ENCODE data around the gene IFT25. TPM values are rescaled to one million over a fixed set of nuclear protein-coding genes. Genes with fewer than 3 reads are reported as not detected.
"Not testable (repeated sequence)": the region's sequence is repeated elsewhere in the genome, so short reads cannot be mapped to it uniquely, and the experiment has no call there.

IFT25 gene
- total RNA-seq (52.3 TPM), polyA plus RNA-seq (39.9 TPM)
- long read RNA-seq, donor 1, transcript HSPB11-201 (6 exons, 915 nt) = major isoform, 8 of 8 reads
- long read RNA-seq, donor 1, partial matches to known transcripts = 0 of 8 reads
- long read RNA-seq, donor 1, other reads (novel, unspliced or antisense) = 0 of 8 reads
- long read RNA-seq, donor 2, transcript HSPB11-201 (6 exons, 915 nt) = major isoform, 48 of 73 reads
- long read RNA-seq, donor 2, partial matches to known transcripts = 13 of 73 reads
- long read RNA-seq, donor 2, other reads (novel, unspliced or antisense) = 11 of 73 reads
- long read RNA-seq, donor 3, transcript HSPB11-201 (6 exons, 915 nt) = major isoform, 56 of 96 reads
- long read RNA-seq, donor 3, partial matches to known transcripts = 26 of 96 reads
- long read RNA-seq, donor 3, other reads (novel, unspliced or antisense) = 11 of 96 reads
- long read RNA-seq, donor 4, transcript HSPB11-201 (6 exons, 915 nt) = major isoform, 15 of 22 reads
- long read RNA-seq, donor 4, partial matches to known transcripts = 5 of 22 reads
- long read RNA-seq, donor 4, other reads (novel, unspliced or antisense) = 0 of 22 reads
- long read RNA-seq, donor 5, transcript HSPB11-201 (6 exons, 915 nt) = major isoform, 62 of 121 reads
- long read RNA-seq, donor 5, partial matches to known transcripts = 38 of 121 reads
- long read RNA-seq, donor 5, other reads (novel, unspliced or antisense) = 15 of 121 reads
- long read RNA-seq, donor 6, transcript HSPB11-201 (6 exons, 915 nt) = major isoform, 21 of 37 reads
- long read RNA-seq, donor 6, partial matches to known transcripts = 8 of 37 reads
- long read RNA-seq, donor 6, other reads (novel, unspliced or antisense) = 5 of 37 reads
- long read RNA-seq, donor 7, transcript HSPB11-201 (6 exons, 915 nt) = major isoform, 36 of 50 reads
- long read RNA-seq, donor 7, partial matches to known transcripts = 12 of 50 reads
- long read RNA-seq, donor 7, other reads (novel, unspliced or antisense) = 0 of 50 reads
- long read RNA-seq, donor 8, transcript HSPB11-201 (6 exons, 915 nt) = major isoform, 11 of 12 reads
- long read RNA-seq, donor 8, partial matches to known transcripts = 0 of 12 reads
- long read RNA-seq, donor 8, other reads (novel, unspliced or antisense) = 0 of 12 reads
- long read RNA-seq, donor 9, transcript HSPB11-201 (6 exons, 915 nt) = major isoform, 25 of 32 reads
- long read RNA-seq, donor 9, partial matches to known transcripts = 0 of 32 reads
- long read RNA-seq, donor 9, other reads (novel, unspliced or antisense) = 6 of 32 reads
- long read RNA-seq, donor 10, transcript HSPB11-201 (6 exons, 915 nt) = major isoform, 27 of 57 reads
- long read RNA-seq, donor 10, partial matches to known transcripts = 23 of 57 reads
- long read RNA-seq, donor 10, other reads (novel, unspliced or antisense) = 5 of 57 reads

- Histone ChIP-seq H3K27ac (ENCODE audit: low read depth in 1 of 2, low read length in 1 of 2) (peak within 1 kb of the TSS; percentile 88 to 92), H3K27me3 (ENCODE audit: control insufficient read depth in 2 of 2, insufficient read depth in 1 of 2, low read length in 1 of 2) (no peaks in the 10 kb centered on the region), H3K4me3 (ENCODE audit: low read length in 2 of 2) (peak within 1 kb of the TSS; percentile 92 to 96), H3K9me3 (ENCODE audit: control insufficient read depth in 2 of 2, insufficient read depth in 1 of 2, low read length in 1 of 2) (peaks cover 0 to 2% of the 10 kb centered on the region in 2 donors), H3K36me3 (ENCODE audit: control insufficient read depth in 2 of 2, insufficient read depth in 2 of 2, low read length in 1 of 2) (peaks cover 0 to 4% of the 10 kb centered on the region in 2 donors), H3K4me1 (ENCODE audit: control insufficient read depth in 2 of 2, insufficient read depth in 2 of 2, low read length in 2 of 2) (peaks cover 27 to 36% of the 10 kb centered on the region in 2 donors)
- peak; percentile 81 to 97 (median 93) for DNase-seq (ENCODE audit: low read depth in 6 of 9, low spot score in 9 of 9)
- WGBS = under 1% methylated on average over 90 of the region's 90 CpGs
Measured at GRCh38 chr1:53945433-53946251, at the start of gene IFT25. Gene IFT25 (minus strand): TSS chr1:53945699. CDS start chr1:53940082, 5,617 bp downstream.

DNA sequence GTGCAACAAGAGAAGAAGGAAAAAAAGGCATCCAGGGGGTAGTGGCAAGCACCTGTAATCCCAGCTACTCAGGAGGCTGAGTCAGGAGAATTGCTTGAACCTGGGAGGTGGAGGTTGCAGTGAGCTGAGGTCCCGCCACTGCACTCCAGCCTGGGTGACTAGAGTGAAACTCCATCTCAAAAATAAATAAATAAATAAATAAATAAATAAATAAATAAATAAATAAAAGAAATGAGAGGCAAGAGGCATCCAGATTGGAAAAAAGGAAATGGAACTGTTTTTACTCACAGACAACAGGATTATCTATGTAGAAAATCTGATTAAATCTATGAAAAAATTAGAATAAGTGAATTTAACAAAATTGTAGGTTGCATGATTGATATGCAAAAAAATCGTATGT lies 49.0 kb upstream of the IFT25 start:
- 97% methylated on average over 2 of the region's 2 CpGs for WGBS
- not testable (repeated sequence) for H3K27me3 ChIP-seq (ENCODE audit: control insufficient read depth in 2 of 2, insufficient read depth in 1 of 2, low read length in 1 of 2); DNase-seq (ENCODE audit: low read depth in 6 of 9, low spot score in 9 of 9); H3K27ac ChIP-seq (ENCODE audit: low read depth in 1 of 2, low read length in 1 of 2); H3K4me1 ChIP-seq (ENCODE audit: control insufficient read depth in 2 of 2, insufficient read depth in 2 of 2, low read length in 2 of 2); H3K36me3 ChIP-seq (ENCODE audit: control insufficient read depth in 2 of 2, insufficient read depth in 2 of 2, low read length in 1 of 2); H3K4me3 ChIP-seq (ENCODE audit: low read length in 2 of 2)
- H3K9me3 ChIP-seq (ENCODE audit: control insufficient read depth in 2 of 2, insufficient read depth in 1 of 2, low read length in 1 of 2) = peaks cover 0 to 18% of the 10 kb centered on the region in 2 donors

GRCh38 chr1:53992085-53992874 lies 46.8 kb upstream of the IFT25 start:
- Histone ChIP-seq H3K36me3 (ENCODE audit: control insufficient read depth in 2 of 2, insufficient read depth in 2 of 2, low read length in 1 of 2) (no peaks in the 10 kb centered on the region), H3K4me3 (ENCODE audit: low read length in 2 of 2) (no peak overlapping the region), H3K4me1 (ENCODE audit: control insufficient read depth in 2 of 2, insufficient read depth in 2 of 2, low read length in 2 of 2) (no peaks in the 10 kb centered on the region), H3K27me3 (ENCODE audit: control insufficient read depth in 2 of 2, insufficient read depth in 1 of 2, low read length in 1 of 2) (no peaks in the 10 kb centered on the region), H3K27ac (ENCODE audit: low read depth in 1 of 2, low read length in 1 of 2) (no peak overlapping the region), H3K9me3 (ENCODE audit: control insufficient read depth in 2 of 2, insufficient read depth in 1 of 2, low read length in 1 of 2) (peaks cover 0 to 18% of the 10 kb centered on the region in 2 donors)
- no peak for DNase-seq (ENCODE audit: low read depth in 6 of 9, low spot score in 9 of 9)
- 96% methylated on average over 4 of the region's 4 CpGs for WGBS

- DNase-seq (ENCODE audit: low read depth in 6 of 9, low spot score in 9 of 9) = no peak
- Histone ChIP-seq H3K4me3 (ENCODE audit: low read length in 2 of 2) (no peak overlapping the region), H3K4me1 (ENCODE audit: control insufficient read depth in 2 of 2, insufficient read depth in 2 of 2, low read length in 2 of 2) (no peaks in the 10 kb centered on the region), H3K9me3 (ENCODE audit: control insufficient read depth in 2 of 2, insufficient read depth in 1 of 2, low read length in 1 of 2) (peaks cover 0 to 16% of the 10 kb centered on the region in 2 donors), H3K27me3 (ENCODE audit: control insufficient read depth in 2 of 2, insufficient read depth in 1 of 2, low read length in 1 of 2) (no peaks in the 10 kb centered on the region), H3K27ac (ENCODE audit: low read depth in 1 of 2, low read length in 1 of 2) (no peak overlapping the region), H3K36me3 (ENCODE audit: control insufficient read depth in 2 of 2, insufficient read depth in 2 of 2, low read length in 1 of 2) (no peaks in the 10 kb centered on the region)
- 95% methylated on average over 2 of the region's 2 CpGs for WGBS
Measured at GRCh38 chr1:53987880-53988279, 42.4 kb upstream of the IFT25 start.

GRCh38 chr1:53986458-53986857 lies 41.0 kb upstream of the IFT25 start:
- peak in 1 of 9 donors; percentile 21 for DNase-seq (ENCODE audit: low read depth in 6 of 9, low spot score in 9 of 9)
- Histone ChIP-seq H3K4me1 (ENCODE audit: control insufficient read depth in 2 of 2, insufficient read depth in 2 of 2, low read length in 2 of 2) (peaks cover 0 to 4% of the 10 kb centered on the region in 2 donors), H3K27me3 (ENCODE audit: control insufficient read depth in 2 of 2, insufficient read depth in 1 of 2, low read length in 1 of 2) (peaks cover 0 to 2% of the 10 kb centered on the region in 2 donors), H3K27ac (ENCODE audit: low read depth in 1 of 2, low read length in 1 of 2) (no peak overlapping the region), H3K9me3 (ENCODE audit: control insufficient read depth in 2 of 2, insufficient read depth in 1 of 2, low read length in 1 of 2) (peaks cover 0 to 1% of the 10 kb centered on the region in 2 donors), H3K4me3 (ENCODE audit: low read length in 2 of 2) (no peak overlapping the region), H3K36me3 (ENCODE audit: control insufficient read depth in 2 of 2, insufficient read depth in 2 of 2, low read length in 1 of 2) (no peaks in the 10 kb centered on the region)
- WGBS = 27% methylated on average over 3 of the region's 3 CpGs

- H3K27ac ChIP-seq (ENCODE audit: low read depth in 1 of 2, low read length in 1 of 2) = no peak overlapping the region
- H3K4me3 ChIP-seq (ENCODE audit: low read length in 2 of 2) = no peak overlapping the region
- H3K36me3 ChIP-seq (ENCODE audit: control insufficient read depth in 2 of 2, insufficient read depth in 2 of 2, low read length in 1 of 2) = no peaks in the 10 kb centered on the region
- H3K4me1 ChIP-seq (ENCODE audit: control insufficient read depth in 2 of 2, insufficient read depth in 2 of 2, low read length in 2 of 2) = peaks cover 0 to 4% of the 10 kb centered on the region in 2 donors
- peaks cover 0 to 4% of the 10 kb centered on the region in 2 donors for H3K9me3 ChIP-seq (ENCODE audit: control insufficient read depth in 2 of 2, insufficient read depth in 1 of 2, low read length in 1 of 2)
- H3K27me3 ChIP-seq (ENCODE audit: control insufficient read depth in 2 of 2, insufficient read depth in 1 of 2, low read length in 1 of 2) = peaks cover 0 to 2% of the 10 kb centered on the region in 2 donors
- DNase-seq (ENCODE audit: low read depth in 6 of 9, low spot score in 9 of 9) = no peak
Measured at GRCh38 chr1:53984726-53985125, 39.2 kb upstream of the IFT25 start.

DNA sequence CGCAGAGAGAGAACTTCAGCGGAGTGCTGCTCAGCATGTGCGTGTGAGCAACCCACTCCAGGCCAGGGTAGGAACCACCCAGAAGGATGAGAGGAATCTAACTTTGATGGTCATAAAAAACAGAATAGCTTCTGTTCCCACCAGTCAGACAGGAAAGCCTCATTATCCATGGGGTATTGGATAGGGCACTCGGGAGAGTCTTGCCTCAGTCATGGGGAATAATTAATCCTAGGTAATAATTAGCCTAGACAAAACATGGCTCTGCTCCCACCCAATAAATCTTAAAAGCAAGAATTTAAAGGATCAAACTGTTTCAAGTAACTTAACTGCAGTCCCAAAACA lies 37.2 kb upstream of the IFT25 start:
- Histone ChIP-seq H3K27me3 (ENCODE audit: control insufficient read depth in 2 of 2, insufficient read depth in 1 of 2, low read length in 1 of 2) (peaks cover 0 to 2% of the 10 kb centered on the region in 2 donors), H3K36me3 (ENCODE audit: control insufficient read depth in 2 of 2, insufficient read depth in 2 of 2, low read length in 1 of 2) (no peaks in the 10 kb centered on the region), H3K4me3 (ENCODE audit: low read length in 2 of 2) (no peak overlapping the region), H3K9me3 (ENCODE audit: control insufficient read depth in 2 of 2, insufficient read depth in 1 of 2, low read length in 1 of 2) (peaks cover 0 to 4% of the 10 kb centered on the region in 2 donors), H3K27ac (ENCODE audit: low read depth in 1 of 2, low read length in 1 of 2) (no peak overlapping the region), H3K4me1 (ENCODE audit: control insufficient read depth in 2 of 2, insufficient read depth in 2 of 2, low read length in 2 of 2) (peaks cover 0 to 4% of the 10 kb centered on the region in 2 donors)
- DNase-seq (ENCODE audit: low read depth in 6 of 9, low spot score in 9 of 9) = no peak
- 95% methylated on average over 4 of the region's 4 CpGs for WGBS

Measured in thymus (tissue), 14 donors.